SJCRH30 (cell line): ENCODE measurements around the gene MPHOSPH9. TPM values are rescaled to one million over a fixed set of nuclear protein-coding genes. Genes with fewer than 3 reads are reported as not detected.

Source experiments
- DNase-seq, 2 experiments: peaks; one replicate each; pipeline ENCODE4 v3.0.0-alpha.2; 2015 to 2020
- H3K27ac ChIP-seq: fragments of 250-450 bp; sonication (Bioruptor Pico); 2 replicates; pipeline ENCODE4 v1.5.1; 2020; ENCODE audit warnings: mild to moderate bottlenecking, moderate library complexity
- H3K27me3 ChIP-seq: fragments of 250-450 bp; sonication (Bioruptor Pico); 2 replicates; pipeline ENCODE4 v1.5.1; 2020; ENCODE audit warnings: mild to moderate bottlenecking, moderate library complexity
- H3K36me3 ChIP-seq: fragments of 250-450 bp; sonication (Bioruptor Pico); 2 replicates; pipeline ENCODE4 v1.5.1; 2020; ENCODE audit warnings: mild to moderate bottlenecking, moderate library complexity
- H3K4me1 ChIP-seq: fragments of 250-450 bp; sonication (Bioruptor Pico); 2 replicates; pipeline ENCODE4 v1.5.1; 2020; ENCODE audit warnings: mild to moderate bottlenecking, moderate library complexity
- H3K4me3 ChIP-seq: fragments of 250-450 bp; sonication (Bioruptor Pico); 2 replicates; pipeline ENCODE4 v1.5.1; 2020; ENCODE audit warnings: mild to moderate bottlenecking, moderate library complexity
- H3K9me3 ChIP-seq: fragments of 250-450 bp; sonication (Bioruptor Pico); replicated peaks from 2 replicates; pipeline ENCODE4 v1.5.1; 2020; ENCODE audit warnings: mild to moderate bottlenecking, moderate library complexity
- total RNA-seq: library from RNA; depleted of rRNA; stranded (reverse); fragments of >200 nt; shearing (Covaris generic); gene quantifications from 2 replicates; pipeline ENCODE4 v1.2.3, GENCODE V29; 2014

Gene MPHOSPH9
- total RNA-seq, 1 experiment from 2014 or later, result 78.2 TPM

DNA sequence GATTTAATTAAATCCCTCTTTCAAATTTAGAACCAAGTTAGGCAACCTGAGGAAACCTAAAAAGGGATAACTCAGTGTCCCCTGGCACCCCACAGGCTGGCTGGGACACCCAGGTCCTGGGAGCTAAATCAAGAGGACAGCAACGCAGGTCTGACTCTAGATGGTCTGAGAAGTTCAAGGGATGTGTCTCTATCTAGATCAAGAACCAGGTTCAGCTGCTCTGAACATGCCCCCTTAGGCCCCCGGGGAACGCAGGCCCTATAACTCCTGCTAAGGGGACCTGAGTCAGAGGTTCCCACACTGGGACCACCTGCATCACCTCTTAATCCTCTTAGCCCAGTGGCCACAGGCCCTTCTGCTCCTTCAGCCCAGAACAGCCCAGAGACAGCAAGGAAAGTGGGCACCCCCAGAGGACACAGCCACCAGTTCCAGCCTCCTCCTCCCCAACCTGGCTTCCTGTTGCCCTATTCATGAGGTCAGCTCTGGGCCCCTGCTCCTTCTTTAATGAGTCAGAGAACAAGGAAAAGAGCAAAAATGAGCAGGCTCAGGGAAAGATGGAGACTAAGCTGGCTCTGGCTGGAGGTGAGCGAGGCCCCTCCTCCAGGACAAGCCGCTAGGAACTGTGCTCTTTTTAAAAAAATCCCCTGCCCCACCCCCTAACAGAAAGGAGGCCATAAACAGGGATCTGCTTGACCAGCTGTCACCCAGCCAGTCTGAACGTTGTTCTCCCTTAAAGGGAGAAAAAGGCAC is 92.8 kb downstream of the MPHOSPH9 start:
- H3K4me1 ChIP-seq, result peaks cover 19% of the 10 kb centered on the region
- no peak overlapping the region; the same call in 1 of the 2 replicates for H3K27ac ChIP-seq

DNA sequence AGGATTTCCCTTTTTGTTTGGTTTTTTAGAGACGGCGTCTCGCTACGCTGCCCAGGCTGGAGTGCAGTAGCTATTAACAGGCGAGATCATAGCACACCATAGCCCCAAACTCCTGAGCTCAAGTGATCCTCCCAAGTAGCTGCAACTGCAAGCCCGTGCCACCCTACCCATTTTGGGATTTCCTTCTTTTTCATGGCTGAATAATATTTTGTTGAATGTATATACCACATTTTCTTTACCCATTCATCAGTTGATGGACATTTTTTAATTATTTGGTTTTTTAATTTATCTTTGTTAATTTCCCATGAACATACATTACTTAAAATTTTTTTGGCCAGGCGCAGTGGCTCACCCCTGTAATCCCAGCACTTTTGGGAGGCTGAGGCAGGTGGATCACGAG is 97.3 kb downstream of the MPHOSPH9 start:
- no peaks in the 10 kb centered on the region for H3K36me3 ChIP-seq
- H3K4me1 ChIP-seq, result peaks cover 27% of the 10 kb centered on the region
- H3K27ac ChIP-seq, result no peak overlapping the region
- H3K27me3 ChIP-seq, result no peaks in the 10 kb centered on the region
- H3K4me3 ChIP-seq, result no peak overlapping the region
- no peaks in the 10 kb centered on the region for H3K9me3 ChIP-seq
- DNase-seq, result no peak

More for the DNA sequence above, 92.8 kb downstream of the MPHOSPH9 start:
- Histone ChIP-seq H3K9me3 (no peaks in the 10 kb centered on the region), H3K36me3 (no peaks in the 10 kb centered on the region), H3K4me3 (no peak overlapping the region), H3K27me3 (no peaks in the 10 kb centered on the region)
- peak; percentile 59 to 67 for DNase-seq

DNA sequence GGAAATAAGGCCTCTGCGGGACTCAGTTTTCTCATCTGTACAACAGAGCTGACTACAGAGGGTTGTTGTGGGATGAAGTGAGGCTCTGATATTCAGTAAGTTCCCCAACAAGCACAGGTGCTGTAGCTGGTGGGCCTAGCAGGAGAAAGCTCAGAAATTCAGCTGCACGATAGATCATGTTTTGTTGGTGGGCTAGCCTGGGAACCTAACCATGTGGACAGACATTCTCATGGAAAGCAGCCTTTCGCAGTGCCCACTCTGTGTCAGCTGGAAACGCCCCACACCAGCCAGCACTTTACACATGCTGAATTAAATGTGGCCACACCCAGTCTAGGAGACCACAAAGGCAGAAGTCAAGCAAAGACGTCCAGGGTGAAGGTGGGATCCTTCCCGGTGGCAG is 98.1 kb downstream of the MPHOSPH9 start:
- no peaks in the 10 kb centered on the region for H3K9me3 ChIP-seq

DNA sequence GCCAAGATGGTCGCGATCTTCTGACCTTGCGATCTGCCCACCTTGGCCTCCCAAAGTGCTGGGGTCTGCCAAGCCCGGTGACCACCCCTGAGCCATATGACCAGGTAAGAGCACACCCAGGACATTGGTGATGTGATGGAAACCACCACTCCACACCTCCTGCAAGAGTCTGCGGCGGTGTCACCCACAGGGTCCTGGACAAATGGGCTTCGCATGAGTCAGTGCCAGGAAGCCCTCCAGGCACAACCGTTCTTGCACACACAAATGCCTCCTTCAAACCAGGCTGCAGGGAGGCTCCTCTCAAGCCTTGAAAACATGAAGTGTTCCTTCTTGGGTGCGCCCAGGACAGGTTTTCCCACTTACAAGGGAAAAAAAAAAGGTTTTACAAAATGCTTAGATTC is 98.7 kb downstream of the MPHOSPH9 start:
- no peaks in the 10 kb centered on the region for H3K27me3 ChIP-seq
- no peak overlapping the region for H3K27ac ChIP-seq
- no peak for DNase-seq
- H3K4me3 ChIP-seq, result no peak overlapping the region
- no peaks in the 10 kb centered on the region for H3K36me3 ChIP-seq
- no peaks in the 10 kb centered on the region for H3K9me3 ChIP-seq
- H3K4me1 ChIP-seq, result peaks cover 21% of the 10 kb centered on the region

More for the DNA sequence above, 98.1 kb downstream of the MPHOSPH9 start:
- Histone ChIP-seq H3K4me1 (peaks cover 21% of the 10 kb centered on the region), H3K36me3 (no peaks in the 10 kb centered on the region), H3K27ac (no peak overlapping the region), H3K4me3 (no peak overlapping the region), H3K27me3 (no peaks in the 10 kb centered on the region)
- no peak for DNase-seq

DNA sequence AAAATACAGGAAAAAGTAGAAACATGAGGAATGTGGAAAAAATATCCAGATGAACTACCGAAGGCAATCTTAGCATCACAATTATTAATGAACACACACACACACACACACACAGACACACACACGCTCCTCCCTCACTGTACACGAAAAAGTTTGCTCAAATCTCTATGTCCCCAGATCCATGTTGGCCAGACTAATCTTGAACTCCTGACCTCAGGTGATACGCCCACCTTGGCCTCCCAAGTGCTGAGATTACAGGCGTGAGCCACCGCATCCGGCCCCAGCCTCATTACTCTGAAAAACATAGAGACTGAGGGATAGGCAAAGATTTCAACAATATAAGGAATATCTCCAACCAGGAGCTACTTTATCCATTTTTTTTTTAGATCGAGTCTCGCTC is 99.2 kb downstream of the MPHOSPH9 start:
- no peak for DNase-seq
- H3K4me3 ChIP-seq, result no peak overlapping the region
- H3K4me1 ChIP-seq, result peaks cover 21% of the 10 kb centered on the region
- no peaks in the 10 kb centered on the region for H3K36me3 ChIP-seq
- H3K9me3 ChIP-seq, result no peaks in the 10 kb centered on the region
- H3K27me3 ChIP-seq, result no peaks in the 10 kb centered on the region
- no peak overlapping the region for H3K27ac ChIP-seq

DNA sequence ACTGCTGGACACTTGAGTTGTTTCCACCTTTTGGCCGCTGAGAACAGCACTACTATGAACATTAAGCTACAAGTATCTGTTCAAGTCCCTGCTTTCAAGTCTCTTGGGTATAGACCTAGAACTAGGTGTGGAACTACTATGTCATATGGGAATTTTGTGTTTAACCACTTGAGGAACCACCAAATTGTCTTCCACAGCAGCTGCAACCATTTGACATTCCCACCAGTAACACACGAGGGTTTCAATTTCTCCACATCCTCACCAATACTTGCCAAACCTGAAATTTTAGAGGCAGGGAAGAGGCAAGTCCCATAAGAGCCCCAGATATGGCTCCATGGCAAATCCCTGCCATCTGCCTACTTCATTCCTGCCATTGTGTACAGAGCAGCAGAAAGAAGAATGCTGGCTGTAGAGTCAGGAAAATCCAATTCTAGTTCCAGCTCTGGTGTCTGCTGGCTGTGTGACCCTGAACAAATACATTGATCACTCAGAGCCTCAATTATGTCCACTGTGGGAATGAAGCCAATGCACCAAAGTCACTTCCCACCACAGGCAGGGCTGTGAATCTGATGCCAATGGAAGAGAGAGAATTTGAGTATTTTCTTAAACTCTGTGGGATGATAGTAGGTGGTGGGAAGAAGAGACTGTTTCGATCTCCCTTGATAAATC is 99.9 kb downstream of the MPHOSPH9 start:
- H3K4me1 ChIP-seq, result peaks cover 21% of the 10 kb centered on the region
- no peaks in the 10 kb centered on the region for H3K36me3 ChIP-seq
- H3K9me3 ChIP-seq, result no peaks in the 10 kb centered on the region
- H3K27ac ChIP-seq, result no peak overlapping the region
- no peak overlapping the region for H3K4me3 ChIP-seq
- no peak for DNase-seq
- no peaks in the 10 kb centered on the region for H3K27me3 ChIP-seq

DNA sequence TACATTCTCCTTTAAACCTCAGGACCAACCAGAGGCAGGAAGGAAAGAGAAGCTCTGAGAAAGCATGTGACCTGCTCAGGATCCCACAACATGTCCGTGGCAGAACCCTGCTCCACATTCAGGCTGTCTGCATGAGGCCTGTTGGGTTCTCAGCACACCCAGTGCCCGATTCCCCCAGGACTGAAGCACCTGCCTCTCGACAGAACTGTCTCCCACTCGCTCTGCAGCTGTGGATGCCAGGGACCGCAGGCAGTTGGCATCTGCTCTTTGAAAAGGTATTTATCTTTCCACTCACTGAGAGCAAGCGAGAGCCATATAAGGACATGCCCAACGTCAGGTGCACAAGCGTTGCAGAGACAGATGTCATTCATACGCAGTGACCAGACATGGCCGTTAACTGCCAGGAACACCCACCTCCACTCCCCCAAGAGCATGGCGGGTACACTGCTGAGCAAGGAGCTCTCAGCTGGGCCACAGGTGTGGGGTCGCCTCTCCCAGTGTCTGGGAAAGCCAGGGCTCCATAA is 101.0 kb downstream of the MPHOSPH9 start:
- H3K4me3 ChIP-seq, result no peak overlapping the region
- no peaks in the 10 kb centered on the region for H3K27me3 ChIP-seq
- H3K4me1 ChIP-seq, result peaks cover 25% of the 10 kb centered on the region
- H3K36me3 ChIP-seq, result no peaks in the 10 kb centered on the region
- no peak overlapping the region for H3K27ac ChIP-seq
- no peaks in the 10 kb centered on the region for H3K9me3 ChIP-seq
- peak; percentile 28 to 37 for DNase-seq

DNA sequence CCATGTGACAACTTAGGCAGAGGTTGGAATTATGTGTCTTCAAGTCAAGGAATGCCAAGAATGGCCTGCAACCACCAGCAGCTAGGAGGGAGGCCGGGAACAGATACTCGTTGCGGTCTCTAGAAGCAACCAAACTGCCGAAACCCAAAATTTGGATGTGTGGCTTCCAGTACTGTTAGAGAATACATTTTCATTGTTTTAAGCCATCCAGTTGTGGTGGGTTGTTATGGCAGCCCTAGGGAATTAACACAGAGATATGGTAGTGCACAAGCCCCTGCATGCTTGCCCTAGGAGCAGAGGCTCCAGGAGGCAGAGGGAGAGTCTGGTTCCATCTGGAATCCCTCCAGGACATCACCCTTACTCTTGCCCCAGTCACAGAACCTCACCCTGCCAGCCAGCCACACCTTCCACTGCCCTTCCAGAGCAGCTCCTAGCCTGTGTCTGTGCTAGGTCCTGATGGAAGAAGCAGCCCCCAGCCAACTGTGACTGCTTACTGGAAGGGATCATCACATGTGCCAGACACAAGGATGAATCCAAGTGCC is 101.6 kb downstream of the MPHOSPH9 start:
- no peaks in the 10 kb centered on the region for H3K27me3 ChIP-seq
- H3K4me3 ChIP-seq, result no peak overlapping the region
- peaks cover 29% of the 10 kb centered on the region for H3K4me1 ChIP-seq
- H3K36me3 ChIP-seq, result no peaks in the 10 kb centered on the region
- DNase-seq, result no peak
- no peak overlapping the region for H3K27ac ChIP-seq
- no peaks in the 10 kb centered on the region for H3K9me3 ChIP-seq

DNA sequence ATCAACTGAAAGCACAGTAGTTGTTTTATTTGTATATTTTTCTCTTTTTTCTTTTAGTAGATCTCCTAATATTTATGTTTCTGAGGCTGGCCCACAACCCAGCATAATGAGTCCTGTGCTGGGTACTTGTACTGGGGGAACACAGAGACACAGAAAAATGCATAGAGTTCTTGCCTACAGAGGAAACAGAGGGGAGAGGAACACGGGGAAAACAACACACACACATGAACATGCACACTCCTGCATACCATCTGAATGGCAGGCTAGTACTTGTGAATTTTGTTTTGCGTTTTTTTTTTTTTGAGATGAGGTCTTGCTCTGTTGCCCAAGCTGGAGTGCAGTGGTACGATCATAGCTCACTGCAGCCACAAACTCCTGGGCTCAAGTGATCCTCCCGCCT is 103.3 kb downstream of the MPHOSPH9 start:
- Histone ChIP-seq H3K9me3 (no peaks in the 10 kb centered on the region), H3K27ac (no peak overlapping the region), H3K4me3 (no peak overlapping the region), H3K4me1 (peaks cover 34% of the 10 kb centered on the region), H3K27me3 (no peaks in the 10 kb centered on the region), H3K36me3 (no peaks in the 10 kb centered on the region)
- DNase-seq, result no peak

DNA sequence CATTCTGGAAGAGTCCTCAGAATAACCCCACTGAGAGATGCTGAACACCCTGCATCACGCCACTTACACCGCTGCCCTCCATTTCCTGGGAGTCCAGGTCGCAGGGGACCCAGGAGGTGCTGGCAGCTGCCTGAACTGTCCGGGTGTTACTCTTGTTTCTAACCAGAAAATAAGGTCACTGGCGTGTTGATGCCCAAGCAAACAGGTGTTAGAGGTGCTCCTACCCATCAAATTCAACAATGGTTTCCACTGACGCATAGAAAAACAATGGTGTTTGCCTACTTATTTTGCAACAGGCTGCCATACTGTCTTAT is 105.8 kb downstream of the MPHOSPH9 start:
- H3K36me3 ChIP-seq, result no peaks in the 10 kb centered on the region
- H3K27me3 ChIP-seq, result no peaks in the 10 kb centered on the region
- H3K4me3 ChIP-seq, result no peak overlapping the region
- DNase-seq, result no peak
- no peaks in the 10 kb centered on the region for H3K9me3 ChIP-seq
- peaks cover 24% of the 10 kb centered on the region for H3K4me1 ChIP-seq
- H3K27ac ChIP-seq, result peak overlapping the region; percentile 70

DNA sequence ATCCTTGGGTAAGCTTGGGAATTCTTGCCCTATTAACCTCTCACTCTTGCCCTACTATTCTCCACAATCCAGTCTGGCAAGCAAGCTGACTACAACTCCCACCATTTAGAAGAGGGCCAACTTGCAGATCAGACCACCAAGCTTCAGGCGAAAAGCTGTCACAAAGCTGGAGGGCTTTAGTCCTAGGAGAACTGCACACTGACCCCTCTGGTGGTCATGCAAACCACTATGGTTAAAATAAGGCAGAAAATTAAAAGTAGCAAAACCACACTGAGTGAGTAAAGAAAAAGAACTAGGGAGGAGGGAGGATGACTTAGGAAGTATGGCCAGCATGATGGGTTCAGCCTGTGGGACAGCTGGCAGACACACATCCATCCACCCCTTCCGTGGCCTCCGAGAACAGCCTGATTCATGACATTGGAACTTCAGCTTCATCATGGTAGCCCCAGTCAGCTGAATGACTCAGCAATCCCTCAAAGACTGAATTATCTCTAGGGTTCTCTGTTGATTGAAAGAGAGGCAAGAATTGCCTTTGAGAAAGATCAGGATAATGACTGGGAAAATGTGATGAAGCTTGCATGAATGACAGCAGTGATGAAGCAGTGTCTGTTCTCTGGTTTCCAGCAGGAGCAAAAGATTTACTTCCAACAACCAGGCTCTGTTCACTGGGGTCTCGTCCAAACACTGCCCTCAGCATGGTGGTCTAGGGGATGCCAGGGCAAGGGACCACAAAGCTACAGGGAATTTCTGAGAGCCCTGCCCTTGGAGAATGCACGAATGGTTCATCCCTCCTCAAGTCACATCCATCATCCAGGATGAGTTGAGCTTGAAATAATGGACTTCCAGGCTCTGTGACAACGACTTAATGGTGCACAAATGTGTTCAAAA is 106.4 kb downstream of the MPHOSPH9 start:
- Histone ChIP-seq H3K9me3 (no peaks in the 10 kb centered on the region), H3K36me3 (no peaks in the 10 kb centered on the region), H3K4me3 (no peak overlapping the region), H3K4me1 (peaks cover 18% of the 10 kb centered on the region), H3K27ac (peak overlapping the region; percentile 70), H3K27me3 (no peaks in the 10 kb centered on the region)
- DNase-seq, result peak; percentile 74

DNA sequence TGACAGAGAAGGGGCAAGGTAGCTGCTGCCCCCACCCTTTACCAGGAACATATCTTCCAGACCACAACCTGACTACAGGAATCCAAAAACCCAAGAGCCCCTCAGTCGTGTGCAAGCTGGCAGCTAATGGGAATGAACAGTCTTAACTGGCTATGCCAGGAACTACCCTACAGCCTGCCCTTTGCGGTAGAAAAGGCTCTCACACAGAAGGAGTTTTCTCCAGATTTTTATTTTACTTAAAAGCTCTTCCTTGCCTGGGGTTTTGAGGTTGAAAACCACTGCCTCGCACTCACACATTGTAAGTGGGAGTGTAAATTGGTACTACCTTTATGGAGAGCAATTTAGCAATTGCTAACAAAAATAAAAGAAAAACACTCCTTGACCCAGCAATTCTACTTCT is 110.3 kb downstream of the MPHOSPH9 start:
- no peaks in the 10 kb centered on the region for H3K27me3 ChIP-seq
- H3K27ac ChIP-seq, result no peak overlapping the region
- H3K36me3 ChIP-seq, result no peaks in the 10 kb centered on the region
- H3K4me3 ChIP-seq, result no peak overlapping the region
- H3K4me1 ChIP-seq, result peaks cover 19% of the 10 kb centered on the region
- H3K9me3 ChIP-seq, result no peaks in the 10 kb centered on the region
- DNase-seq, result no peak

DNA sequence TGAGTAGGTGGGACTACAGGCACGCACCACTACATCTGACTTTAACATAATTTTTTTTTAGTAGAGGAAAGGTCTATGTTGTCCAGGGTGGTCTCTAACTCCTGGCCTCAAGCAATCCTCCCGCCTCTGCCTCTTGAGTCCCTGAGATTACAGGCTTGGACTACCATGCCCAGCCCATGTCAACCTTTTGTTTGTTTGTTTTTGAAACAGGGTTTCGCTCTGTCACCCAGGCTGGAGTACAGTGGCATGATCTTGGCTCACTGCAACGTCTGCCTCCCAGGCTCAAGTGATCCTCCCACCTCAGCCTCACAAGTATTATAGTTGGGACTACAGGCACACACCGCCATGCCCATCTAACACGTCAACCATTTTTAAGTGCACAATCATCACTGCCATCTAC is 111.3 kb downstream of the MPHOSPH9 start:
- H3K27me3 ChIP-seq, result no peaks in the 10 kb centered on the region
- no peak overlapping the region for H3K27ac ChIP-seq
- peaks cover 12% of the 10 kb centered on the region for H3K4me1 ChIP-seq
- no peaks in the 10 kb centered on the region for H3K36me3 ChIP-seq
- no peak overlapping the region for H3K4me3 ChIP-seq
- no peaks in the 10 kb centered on the region for H3K9me3 ChIP-seq
- no peak for DNase-seq

DNA sequence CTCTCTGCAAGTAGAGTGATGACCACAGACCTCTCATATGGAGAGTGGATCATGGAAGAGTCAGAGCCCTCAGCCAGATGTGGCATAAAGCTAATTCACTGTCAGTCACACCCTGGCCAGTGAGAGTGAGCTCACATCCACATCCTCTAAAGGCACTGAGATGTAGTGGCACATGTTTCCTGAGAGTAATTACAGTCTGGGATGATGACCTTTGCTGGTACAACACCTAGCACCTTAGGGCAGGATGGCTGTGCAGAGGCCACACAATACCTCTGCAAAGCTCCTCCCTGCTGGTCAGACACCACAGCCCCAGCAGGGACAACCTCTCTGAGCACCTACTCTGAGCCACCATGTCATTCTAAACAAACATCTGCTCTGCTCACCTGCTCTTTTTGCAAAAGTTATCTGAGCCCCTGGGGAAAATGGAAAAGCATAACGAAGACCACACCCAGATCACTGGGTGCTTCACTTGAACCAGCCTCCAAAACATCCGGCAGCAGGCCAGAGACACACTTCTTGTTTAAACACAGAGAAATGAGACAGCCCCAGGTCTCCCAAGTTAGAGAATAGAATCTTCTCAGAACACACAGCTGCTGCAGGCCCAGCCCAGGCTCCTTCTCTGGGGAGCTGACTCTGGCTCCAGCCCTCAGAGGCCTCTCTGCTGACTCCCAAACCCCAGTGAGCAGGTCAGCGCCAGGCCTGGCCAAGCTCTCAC is 112.3 kb downstream of the MPHOSPH9 start:
- Histone ChIP-seq H3K4me3 (no peak overlapping the region), H3K27me3 (no peaks in the 10 kb centered on the region), H3K36me3 (no peaks in the 10 kb centered on the region), H3K27ac (no peak overlapping the region), H3K9me3 (no peaks in the 10 kb centered on the region), H3K4me1 (peaks cover 6% of the 10 kb centered on the region; the same call in 1 of the 2 replicates)
- peak; percentile 15 to 24 for DNase-seq
